Glomerular visceral epithelial cell (primary cell): ENCODE data around the gene MYO16.

Experiments used
- DNase-seq: peaks from one replicate; pipeline ENCODE4 v3.0.0-alpha.2; 2016; ENCODE audit errors: extremely low spot score

MYO16 gene

DNA sequence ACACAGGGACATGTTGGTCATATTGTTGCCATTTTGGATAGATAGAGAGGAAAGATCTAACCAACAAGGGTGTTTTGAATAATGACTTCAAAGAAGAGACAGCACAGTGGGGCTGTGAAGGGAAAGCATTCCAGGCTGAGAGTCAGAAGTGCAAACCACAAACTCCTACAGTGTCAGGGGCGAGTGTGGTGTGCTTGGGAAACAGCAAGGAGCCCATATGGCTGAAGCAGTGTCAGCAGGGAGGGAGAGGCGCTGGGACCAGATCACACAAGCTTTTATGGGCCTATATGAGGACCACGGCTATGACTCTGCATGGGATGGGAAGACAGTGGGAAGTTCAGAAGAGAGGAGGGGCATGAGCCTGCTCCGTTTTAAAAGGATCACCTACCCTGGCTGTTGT, 166.4 kb downstream of the MYO16 start:
- DNase-seq, result no peak

DNA sequence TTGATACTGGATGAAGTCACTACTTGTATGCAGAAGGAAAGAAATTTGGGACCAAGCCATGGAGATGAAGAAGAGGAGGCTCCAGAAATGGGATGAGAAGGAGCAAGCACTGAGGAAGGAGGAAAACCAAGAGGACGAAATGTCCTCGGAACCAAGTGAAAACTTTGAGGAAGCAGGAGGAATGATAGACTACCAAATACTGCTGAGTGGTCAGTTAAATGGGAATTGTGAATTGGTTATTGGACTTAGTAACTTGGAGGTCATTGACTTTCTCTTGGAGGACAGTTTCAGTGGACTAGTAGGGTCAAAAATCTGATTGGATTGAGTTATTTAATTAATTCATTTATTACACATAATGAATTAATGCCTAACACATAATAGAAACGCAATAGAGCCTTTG, 167.9 kb downstream of the MYO16 start:
- DNase-seq, result no peak

DNA sequence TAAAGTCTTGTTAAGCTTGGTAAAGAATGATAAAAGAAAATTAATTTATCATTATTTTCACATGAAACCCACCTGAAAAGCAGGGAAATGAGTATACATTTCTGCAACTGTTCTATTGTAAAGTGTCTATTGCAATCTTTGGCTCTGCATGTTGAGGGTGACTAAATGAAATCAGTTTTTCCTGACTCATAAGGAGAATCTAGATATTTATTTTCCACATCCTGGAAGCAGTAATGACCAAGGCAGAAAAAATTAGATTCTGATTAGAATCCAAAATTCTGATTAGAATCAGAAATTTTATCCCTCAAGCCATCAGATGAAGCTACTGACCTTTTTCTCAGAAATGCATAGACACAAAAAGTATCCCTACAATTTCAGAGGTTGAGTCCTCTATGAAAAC, 178.4 kb downstream of the MYO16 start:
- no peak for DNase-seq

DNA sequence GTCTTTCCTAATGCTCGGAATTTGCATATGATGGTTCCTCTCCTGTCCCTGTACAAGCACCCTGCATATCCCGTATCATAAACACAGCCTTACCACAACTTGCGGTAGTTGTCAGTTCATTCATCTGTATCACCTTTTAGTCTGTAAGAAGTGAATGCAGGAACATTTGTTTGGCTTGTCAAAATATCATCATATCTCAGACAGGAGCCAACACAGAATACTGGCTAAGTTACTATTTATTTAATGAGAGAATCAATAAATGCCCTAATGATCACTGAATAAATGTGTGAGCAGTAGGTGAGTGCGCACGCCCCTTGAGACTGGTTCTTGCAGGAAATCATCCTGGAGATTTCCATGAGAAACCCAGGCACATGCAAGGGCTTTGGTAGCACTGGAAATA, 182.8 kb downstream of the MYO16 start:
- no peak for DNase-seq

DNA sequence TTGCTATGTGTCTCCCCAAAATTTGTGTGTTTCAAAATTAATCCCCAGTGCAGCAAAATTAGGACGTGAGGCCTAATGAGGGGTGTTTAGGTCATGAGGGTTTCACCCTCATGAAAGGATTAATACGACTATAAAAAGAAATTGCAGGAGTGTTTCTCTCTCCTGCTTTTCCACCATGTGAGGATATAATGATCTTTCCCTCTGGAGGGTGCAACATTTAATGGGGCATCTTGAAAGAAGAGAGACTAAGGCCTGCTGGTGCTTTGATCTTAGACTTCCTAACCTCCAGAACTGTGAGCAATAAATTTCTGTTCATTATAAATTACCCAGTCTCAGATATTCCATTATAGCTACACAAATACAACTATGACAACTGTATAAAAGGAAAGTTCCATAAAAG, 183.2 kb downstream of the MYO16 start:
- DNase-seq, result no peak

DNA sequence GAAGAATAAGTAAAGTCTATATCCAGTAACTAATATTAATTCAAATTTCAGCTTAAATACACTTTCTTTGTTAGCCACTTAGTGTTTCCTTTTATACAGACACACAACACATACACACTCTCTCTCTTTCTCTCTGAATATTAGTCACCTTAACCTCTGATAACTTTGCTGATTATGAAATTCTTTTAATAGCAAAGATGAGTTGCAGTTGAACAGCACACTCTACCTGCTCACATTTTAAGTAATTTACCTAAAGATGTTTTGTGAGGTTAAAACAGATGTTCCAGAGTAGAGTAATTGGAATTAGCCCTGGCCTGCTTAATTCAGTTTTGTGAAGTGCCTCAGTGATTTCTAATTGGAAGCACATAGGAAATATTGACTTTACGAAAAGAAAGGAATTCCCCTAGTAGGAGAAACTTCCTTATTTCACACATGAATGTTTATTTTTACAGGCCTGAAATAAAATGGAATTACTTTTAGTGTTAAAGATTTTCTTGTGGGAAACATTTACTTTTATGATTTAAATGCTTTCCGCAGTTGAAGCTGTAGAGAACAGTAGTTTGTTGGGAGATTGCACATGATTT, 184.3 kb downstream of the MYO16 start:
- DNase-seq, result no peak

DNA sequence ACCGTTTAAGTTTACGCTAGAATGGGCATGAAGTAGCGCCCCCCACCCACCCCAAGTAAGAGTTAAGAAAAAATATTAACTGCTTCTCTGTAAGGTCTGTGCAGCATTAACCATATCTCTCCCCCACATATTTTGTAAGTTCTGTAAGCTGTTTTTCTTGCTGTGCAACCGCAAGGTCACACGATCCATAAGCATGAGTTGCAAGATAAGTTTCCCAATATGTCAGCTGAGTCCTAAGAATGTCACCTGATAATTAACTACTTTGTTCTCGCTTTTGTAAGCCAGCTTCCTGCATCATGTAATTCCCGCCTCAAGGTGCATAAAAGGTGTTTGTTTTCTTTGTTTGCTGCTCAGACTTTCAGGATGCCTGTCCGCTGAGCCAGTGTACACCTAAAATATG, 187.0 kb downstream of the MYO16 start:
- peak; percentile 15 for DNase-seq

DNA sequence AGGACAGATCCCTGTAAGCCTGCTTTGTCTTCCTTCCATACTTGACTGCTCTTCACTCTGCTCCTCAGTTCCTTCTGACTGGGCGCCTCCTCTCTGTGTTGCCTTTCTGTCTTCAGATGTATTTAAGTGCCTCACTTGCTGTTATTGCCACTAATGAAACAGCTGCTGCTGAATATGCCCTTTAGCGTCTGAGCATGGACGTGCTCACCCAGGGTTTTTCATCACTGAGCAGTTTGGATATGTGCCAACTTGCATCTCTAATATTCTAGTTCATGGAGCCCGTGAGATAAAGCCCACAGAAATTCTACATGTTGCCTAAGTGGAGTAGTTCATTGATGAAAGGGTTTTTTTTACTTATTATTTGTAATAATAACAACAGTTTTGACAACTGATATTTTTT, 198.2 kb downstream of the MYO16 start:
- no peak for DNase-seq

DNA sequence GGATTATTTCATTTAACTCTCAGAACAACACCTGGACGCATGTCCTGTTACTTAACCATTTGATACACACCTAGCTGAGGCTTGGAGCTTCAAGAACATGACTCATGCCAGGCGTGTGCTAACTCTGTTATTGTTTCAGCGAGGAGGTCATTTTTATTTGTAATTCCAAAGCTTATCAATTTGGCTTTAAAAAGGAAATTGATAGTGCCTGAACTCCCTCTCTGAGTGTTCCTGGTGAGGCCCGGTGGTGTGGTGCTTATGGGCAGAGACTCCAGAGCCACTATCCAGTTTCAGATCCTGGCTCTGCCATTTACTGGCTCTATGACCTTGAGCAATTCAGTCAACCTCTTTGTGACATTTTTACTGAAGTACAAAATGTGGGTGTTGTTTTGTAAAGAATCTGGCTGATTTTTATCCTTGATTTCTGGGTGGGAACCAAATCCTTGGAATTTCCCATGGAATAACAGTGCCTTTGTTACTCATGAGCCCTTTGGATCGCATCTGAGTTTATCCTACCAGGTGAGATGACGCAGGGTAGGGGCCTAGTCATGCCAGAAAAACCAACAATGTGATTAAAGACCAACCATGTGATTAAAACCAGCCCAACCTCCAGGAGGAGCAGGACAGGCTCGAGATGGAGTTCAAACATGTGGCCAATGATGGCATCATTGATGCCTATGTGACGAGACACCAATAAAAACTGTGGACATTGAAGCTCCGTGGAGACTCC, 198.8 kb downstream of the MYO16 start:
- no peak for DNase-seq

DNA sequence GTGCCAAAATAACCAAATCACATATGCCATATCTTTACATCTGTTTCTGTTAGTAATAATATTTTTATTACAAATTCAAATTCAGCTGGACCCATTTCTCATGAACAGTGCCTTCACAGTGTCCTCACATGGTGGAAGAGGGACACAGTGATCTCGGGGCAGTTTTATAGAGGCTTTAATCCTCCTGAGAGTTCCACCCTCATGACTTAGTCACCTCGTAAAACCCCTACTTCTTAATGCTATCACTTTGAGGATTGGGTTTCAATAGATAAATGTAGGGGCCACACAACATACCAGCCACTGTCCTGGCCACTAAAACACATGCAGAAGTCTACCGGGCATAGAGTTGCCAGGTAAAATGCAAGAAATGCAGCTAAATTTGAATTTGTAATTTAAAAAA, 201.5 kb downstream of the MYO16 start:
- no peak for DNase-seq

DNA sequence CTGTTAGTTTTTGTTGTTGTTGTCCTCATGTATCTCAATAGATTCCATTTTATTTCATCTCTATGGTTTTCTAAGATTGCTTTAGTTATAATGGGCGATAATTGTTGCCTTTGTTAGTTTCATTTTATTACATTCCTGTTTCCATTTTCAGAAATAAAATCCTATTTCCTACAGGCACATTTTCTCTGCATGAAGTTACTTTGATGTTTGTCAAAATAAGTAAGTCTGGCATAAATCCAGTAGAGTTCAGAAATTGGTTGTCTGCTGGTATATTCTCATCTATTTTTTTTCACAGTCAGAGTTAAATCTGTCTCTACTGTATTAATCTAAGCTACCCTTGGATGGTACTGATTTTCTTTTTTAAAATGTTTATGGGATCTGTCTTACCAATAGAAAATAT, 204.1 kb downstream of the MYO16 start:
- DNase-seq, result no peak

DNA sequence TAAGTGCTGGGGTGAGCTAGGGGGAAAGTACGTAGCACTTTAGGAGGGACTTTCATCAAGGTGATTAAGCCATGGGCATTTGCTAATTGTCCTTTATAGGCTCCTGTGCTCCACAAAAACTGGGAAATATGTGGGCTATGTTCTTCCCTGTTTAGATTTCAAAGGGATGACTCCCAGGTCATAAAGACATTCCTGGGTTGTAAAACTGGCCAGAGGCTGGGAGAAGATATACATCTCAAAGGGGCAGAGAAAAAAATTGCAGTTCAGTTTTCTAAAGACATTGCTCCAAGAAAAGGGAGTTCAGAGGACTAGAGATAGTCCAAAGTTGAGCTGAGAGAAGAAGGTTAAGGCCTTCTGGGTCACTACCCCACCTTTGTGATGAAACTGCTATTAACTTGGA, 204.8 kb downstream of the MYO16 start:
- DNase-seq, result no peak

DNA sequence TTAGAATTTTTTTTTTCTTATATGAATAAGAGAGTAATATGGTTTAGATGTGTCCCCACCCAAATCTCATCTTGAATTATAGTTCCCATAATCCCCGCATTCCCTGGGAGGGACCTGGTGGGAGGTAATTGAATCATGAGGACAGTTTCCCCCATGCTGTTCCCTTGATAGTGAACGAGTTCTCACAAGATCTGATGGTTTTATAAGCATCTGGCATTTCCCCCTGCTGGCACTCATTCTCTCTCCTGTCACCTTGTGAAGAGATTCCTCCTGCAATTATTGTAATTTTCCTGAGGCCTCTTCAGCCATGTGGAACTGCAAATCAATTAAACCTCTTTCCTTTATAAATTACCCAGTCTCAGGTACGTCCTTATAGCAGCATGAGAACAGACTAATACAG, 205.7 kb downstream of the MYO16 start:
- DNase-seq, result no peak

DNA sequence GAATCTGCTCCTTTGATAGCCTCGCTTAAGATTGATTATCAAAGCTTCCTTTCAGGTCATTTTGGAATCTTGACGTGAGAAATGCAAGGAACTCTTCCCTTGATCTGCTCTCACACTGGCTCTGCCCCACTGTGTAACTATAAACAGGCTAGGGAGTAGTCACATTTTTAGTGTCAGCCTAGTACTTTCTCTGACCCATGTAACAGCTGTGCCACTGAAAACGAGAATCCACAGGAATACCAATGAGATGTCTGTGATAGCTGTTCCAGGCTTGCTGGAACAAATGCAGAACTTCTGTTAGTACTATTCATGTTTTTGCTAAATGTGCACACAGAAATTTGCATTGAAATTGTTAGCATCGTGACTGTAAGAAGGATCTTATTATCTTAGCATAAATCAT, 221.3 kb downstream of the MYO16 start:
- no peak for DNase-seq

DNA sequence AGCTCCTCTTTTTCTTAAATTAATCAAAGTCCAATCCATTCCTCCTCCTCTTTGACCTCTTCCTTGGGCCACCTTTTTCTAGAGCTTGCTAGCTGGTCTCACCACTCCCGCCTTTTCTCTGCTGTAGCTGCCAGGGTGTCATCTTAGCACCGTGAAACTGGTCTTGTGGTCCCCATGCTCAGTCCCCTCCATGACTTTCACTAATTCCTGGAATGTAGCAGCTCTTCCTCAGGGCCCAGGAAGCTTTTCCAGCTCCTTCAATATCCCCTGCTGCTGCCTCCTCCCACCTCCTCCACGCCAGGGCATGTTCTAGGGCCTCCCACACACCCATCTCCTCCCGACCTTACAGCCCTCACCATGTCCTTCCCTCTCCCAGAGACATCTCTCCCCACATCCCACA, 222.2 kb downstream of the MYO16 start:
- no peak for DNase-seq

DNA sequence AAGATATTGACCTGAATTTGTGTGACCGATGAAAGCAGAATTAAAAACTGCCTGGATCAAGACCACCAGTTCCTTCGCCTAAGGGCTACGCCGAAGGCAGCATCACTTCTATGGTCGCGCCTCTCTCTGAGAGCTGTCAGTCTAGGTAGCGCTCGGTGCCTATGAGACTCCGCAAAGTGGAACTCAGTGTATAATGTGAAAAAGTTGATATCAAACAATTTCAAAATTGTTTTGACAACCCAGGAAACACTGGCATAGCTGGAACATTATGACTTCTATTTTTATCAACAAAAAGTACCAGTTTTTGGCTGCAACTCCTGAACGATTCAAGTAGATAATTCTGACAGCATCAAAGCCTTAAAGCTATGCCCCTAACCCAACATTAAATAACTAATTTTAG, 223.6 kb downstream of the MYO16 start:
- no peak for DNase-seq

DNA sequence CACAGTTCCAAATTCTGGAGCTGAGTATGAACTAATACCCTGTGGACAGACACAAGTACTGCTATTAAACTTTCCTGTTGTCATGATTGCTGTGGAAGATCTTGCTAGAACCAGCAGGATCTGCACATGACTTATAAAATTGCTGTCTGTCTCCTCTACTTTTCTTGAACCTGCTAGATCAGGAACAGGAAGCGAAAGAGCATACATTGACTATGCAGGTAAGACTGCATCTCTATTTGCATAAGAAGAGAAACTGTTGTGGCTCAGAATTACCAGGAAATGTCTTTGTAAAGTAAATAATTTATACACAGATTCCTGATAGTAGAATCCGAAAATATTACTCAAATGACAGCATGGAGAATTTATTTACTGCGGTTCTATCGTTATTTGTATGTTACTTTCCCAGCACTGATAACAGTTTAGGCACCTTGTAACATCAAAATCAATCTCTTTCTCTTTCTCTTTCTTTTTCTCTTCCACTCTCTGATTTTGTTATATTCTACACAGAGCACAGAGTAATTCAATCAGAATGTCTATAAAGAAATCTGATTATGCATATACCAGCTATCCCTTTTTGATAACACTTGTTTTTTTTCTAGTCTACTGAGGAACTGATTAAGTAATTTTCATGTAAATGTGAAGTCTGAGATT, 226.5 kb downstream of the MYO16 start:
- DNase-seq, result no peak

DNA sequence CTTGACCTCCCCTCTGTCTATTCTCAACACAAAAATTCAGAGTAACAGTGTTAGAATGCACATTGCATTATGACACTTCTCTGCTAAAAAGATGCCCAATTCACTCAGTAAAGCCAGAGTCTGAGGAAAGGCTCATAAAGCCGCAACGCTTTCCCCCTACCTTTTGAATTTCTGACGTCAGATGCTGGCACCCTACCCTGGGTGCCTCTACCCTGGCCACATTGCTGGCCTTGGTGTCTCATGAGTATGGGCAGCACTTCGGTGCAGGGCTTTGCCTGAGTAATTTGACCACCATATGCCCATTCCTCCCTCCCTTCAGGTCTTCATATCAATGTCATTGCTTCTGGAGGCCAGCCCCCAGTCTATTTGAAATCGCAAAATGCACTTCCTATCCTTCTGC, 229.3 kb downstream of the MYO16 start:
- DNase-seq, result no peak

DNA sequence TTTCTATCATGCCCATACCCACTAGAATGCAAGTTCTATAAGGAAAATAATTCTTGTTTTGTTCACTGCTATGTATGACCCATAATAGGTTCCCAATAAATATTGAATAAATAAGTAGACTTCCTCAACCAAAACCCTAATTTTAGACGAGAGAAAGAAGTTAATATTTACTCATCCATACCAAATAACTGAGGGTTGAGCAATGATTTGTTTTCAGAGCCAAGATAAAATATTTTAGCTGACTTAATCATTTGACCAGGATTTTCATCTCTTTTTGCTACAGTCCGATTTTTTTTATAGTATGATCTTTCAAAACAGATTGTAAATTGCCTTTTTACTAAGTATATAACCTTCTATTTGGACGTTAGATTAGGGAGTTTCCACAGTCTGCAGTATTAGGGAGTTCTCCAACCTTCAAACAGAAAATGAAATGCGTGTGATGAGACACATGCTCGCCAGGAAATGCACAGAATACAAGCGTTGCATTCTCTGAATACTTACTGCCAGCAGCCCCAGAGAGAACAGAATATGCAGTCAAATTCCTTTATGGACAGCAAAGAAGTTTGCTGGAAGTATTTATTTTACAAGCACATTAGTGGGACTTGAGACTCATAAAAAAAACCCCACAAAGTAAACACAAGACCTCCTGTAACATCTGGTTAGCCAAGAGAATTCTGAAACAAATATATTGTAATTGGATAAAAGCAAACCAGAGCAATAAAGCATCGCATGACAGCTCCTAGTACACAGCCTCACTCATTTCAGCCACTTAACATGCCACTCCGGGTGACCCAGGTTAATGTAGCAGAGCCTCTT, 230.0 kb downstream of the MYO16 start:
- peak; percentile 10 for DNase-seq

DNA sequence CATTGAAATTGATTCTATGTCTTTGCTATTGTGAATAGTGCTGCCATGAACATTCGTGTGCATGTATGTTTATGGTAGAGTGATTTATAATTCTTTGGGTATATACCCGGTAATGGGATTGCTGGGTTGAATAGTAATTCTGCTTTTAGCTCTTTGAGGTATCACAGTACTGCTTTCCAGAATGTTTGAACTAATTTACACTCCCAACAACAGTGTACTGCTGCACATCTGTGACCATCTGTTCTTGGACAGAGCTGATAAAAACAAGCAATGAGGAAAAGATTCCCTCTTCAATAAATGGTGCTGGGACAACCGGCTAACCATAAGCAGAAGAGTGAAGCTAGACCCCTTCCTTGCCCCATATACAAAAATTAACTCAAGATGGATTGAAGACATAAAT, 231.0 kb downstream of the MYO16 start:
- no peak for DNase-seq

DNA sequence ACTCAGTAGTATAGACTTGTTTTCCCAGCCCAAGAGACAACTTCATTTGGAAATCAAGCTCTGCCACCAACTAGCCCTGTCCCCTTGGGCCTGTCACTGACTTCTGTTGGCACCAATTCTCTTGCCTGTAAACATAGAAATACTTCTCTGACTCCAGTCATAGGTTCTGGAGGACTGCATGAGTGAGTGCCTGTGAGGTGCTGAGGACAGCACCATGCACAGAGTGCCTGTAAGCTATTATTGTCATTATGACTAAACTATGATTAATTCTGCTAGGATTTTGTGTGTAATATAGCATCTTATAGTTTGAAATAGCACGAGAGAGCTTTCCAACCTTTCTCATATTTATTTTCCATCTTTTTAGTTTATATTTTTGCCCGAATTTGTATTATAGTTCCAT, 247.9 kb downstream of the MYO16 start:
- no peak for DNase-seq

DNA sequence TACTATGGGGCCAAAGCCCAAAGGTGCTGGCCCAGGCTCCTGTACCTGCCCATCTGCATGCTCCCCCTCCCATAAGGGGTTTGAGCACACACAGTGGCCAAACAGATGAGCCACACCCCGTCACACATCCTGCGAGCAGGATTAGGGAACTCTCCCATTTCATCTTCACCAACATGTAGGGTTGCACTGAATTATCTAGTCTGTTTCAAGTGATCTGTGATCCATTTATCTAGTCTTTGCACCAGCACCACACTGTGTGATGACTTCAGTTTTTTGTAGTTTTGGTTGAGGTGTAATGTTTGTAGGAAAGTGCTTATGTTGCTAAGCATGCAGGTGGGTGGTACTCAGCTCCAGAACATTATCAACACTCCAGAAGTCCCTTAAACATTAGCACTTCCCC, 249.3 kb downstream of the MYO16 start:
- DNase-seq, result no peak
